ENCODE results near the gene LRRC3C.

LRRC3C gene

DNA sequence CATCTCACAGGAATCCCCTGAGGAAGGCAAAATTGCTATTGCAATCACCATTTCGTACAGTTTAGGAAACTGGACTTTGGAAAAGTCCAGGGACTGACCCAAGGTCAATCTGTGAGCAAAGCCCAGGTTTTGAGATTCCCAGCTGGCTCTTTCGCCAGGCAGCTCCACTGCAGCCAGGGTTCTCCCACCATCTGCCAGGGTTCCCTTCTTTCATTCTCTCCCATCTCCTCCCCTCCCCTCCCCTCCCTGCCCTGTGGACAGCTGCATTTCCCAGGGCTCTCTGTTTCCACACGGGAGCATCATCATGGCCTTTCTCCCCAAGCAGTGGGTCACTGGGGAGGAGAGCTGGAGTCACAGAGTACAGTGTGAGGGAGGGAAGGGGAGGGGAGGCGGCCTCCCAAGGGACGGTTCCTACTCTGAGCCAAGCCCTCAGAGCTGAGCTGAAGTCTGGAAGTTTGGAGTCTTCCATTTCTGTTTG, 23.4 kb downstream of the LRRC3C start:
- DNase-seq = no peak

- no peak for DNase-seq
These were observed 24.6 kb downstream of the LRRC3C start for GRCh38 chr17:39951924-39952679.

DNA sequence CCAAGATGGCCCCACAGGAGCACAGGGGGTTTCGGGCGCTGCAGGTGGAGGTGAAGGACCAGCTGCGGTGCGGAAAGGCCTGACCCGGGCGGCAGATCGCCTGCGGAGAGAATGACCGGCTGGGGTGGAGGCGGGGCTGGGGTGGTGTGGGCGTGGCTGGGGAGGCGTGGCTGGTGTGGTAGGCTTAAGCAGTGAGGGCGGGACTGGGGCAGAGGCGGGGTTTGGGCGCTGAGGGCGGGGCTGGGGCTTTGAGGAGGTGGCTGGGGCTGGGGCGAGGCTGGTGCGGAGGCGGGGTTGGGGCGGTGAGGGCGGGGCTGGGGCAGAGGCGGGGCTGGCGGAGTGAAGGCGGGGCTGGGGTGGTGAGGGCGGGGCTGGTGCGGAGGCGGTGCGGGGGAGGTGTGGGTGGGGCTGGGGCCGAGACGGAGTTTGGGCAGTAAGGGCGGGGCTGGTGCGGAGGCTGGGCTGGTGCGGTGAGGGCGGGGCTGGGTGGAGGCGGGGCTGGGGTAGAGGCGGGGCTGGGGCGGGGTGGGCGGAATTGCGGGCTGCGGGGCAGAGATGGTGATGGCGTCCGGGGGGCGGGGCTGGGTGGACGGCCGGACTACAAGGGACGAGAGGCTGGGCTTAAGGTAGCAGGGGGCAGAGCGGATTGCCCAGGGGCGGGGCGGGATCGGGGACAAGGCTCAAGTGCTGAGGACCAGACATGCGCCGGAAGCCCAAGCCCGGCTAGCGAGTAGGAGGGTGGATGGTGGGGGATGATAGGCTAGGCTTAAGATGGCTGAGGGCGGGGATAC, 25.3 kb downstream of the LRRC3C start:
- peak; percentile 89 to 99 (median 92) for DNase-seq

DNA sequence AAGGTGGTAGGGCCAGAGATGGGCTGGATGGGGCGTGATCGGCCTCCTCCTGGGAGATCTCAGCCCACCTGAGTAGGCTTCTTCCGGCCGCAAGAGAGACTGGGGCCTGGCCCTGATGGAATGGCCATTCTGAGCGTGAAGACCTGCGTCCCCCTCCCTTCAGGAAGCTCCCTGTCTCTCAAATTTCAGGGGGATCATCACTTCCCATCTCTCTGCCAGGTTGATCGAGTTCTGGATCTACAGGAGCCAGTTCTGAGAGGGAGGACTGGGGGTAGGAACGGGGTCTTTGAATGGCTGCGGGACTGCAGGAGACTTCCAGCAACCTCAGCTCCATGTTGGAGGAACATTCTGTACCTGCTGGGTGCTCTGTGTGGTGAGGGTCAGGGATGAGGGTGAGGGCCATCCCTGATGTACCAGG, 25.9 kb downstream of the LRRC3C start:
- DNase-seq = no peak

GRCh38 chr17:39954876-39955275, 27.3 kb downstream of the LRRC3C start:
- no peak for DNase-seq

DNA sequence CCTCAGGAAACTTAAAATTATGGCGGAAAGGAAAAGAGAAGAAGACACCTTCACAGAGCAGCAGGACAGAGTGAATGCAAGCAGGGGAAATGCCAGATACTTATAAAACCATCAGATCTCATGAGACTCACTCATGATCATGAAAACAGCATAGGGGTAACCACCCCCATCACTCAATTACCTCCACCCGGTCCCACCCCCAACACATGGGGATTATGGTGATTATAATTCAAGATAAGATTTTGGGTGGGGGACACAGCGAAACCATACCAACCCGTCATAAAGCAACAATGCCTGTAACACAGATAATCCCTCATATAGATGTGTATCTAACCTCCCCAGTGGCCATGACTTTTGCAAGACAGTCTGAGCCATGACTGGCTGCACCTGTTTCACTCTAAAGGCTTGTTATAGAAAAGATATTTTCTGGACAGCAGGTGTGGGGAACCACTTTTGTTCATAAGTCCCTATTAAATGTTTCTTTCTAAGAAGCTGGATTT, 28.2 kb downstream of the LRRC3C start:
- DNase-seq = no peak

- DNase-seq = no peak
These were observed 33.1 kb downstream of the LRRC3C start for GRCh38 chr17:39960524-39961041.

DNA sequence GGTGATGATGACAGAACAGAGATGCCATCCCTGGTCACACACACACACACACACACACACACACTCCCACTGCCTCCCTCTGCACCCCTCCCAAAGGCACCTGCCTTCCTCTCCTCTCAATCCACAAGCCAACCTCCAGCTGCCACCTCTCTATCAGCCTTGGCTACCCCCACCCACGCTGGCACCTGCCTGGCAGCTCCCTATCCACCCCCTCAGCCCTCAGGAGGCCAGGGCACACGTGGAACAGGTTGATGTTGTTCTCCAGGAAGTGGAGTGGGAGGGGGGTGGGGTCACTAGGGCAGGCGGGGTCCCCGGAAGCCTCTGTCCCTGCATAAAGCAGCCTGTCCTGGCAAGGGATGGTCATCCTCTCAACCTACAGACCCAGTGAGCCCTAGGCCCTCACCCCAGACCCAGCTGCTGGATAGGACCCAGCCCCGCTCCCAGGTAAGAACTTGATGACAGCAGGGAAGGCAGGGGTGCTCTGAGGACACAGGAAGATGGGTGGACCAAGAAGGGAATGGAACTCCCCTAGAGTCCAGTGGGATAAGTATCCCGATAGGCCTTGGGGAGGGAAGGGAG, 35.2 kb downstream of the LRRC3C start, which contains the start of gene GSDMA:
GSDMA (plus strand) TSS at position 363 of the 579 bp plus-strand sequence. CDS start 2,684 bp downstream, outside the sequence.
- no peak for DNase-seq

DNA sequence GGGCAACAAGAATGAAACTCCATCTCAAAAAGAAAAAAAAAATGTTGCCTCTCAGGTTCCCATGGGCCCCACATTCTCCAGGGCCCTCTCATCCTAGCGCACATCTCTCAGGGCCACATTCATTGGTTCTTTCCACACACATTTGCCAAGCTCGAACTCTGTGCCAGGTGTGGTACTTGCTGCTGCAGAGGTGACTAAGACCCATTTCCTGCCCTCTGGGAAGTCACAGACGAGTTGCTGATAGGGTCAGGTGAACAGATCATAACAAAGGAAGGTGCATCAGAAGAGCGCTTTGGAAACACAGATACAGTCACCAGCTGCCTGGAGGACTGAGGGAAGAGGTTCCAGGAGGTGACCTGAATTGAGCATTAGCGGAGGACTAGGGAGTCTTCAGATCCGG, 36.3 kb downstream of the LRRC3C start:
- peak in 2 of 4 experiments; percentile 37 to 42 for DNase-seq

DNA sequence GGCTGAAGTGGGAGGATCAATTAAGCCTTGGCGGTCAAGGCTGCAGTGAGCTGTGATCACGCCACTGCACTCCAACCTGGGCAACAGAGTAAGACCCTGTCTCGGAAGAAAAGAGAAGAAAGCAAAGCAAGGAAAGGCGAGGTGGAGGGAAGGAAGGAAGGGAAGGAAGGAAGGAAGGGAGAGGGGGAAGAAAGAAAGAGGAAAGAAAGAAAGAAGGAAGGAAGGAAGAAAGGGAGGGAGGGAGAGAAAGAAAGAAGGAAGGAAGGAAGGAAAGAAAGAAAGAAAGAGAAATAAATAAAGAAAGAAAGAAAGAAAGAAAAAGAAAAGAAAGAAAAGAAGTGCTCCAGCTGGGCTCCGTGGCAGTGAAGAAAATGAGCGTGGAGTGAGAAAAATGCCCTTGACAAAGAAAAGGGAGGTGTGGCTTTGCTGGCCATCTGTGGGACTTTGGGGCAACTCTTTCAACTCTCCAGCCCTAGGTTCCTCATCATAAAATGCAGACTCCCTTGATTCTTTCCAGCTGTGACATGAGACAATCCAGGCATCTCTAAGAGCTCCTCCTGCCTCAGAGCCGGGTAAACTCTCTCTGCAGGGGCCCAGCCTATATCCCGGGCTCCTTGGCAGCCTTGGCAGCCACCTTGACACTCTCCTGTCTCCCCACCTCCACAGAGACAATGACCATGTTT, 37.6 kb downstream of the LRRC3C start:
- no peak for DNase-seq

DNA sequence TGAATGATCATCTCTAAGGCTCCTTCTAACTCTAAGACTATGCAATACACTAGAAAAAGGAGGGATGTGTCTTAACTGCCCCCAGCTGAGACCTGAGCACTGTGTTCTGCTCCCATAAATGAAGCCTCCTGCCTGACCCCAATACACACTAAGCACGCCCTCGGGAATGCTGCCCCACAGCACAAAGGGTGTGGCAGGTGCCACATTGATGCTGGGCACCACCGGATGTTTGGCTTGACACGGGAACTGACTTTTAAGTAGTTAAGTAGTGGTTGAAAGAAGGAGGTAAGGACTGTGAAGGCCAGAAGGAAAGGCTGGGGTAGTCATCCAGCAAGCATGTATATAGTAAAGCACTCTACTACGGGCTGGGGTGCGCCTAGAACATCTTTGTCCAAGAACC, 39.2 kb downstream of the LRRC3C start:
- DNase-seq = no peak

DNA sequence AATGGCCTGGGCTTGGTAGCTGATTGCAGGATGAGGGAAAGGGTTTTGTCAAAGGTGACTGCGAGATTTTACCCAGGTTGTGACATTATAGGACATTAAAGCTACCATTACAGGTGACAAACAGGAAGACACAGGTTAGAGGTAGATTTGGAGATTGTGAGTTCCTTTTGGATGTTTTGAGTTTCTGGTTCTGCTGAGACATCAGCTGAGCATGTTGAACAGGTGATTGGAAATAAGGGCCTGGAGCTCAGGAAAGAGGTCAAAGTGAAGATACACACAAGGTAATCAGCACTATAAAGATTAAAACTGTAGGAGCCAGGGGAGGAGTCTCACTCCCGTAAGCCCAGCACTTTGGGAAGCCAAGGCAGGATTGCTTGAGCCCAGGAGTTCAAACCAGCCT, 41.2 kb downstream of the LRRC3C start:
- DNase-seq = no peak

DNA sequence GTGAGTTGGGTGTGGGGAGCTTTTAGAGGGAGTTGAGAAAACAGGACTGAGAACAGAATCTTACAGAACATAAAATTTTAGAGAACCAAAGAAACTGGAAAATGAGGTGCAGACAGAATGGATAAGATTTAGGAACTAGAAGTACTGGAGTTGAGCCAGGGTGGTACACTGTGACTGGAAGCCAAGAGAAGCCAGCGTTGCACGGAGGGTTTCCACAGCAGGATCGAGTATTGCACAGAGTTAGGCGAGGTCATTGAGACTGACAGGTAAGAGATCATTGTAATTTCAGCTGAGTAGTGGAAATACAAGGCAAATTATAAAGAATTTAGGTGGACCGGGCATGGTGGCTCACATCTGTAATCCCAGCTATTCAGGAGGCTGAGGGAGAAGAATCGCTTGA, 41.8 kb downstream of the LRRC3C start:
- DNase-seq = no peak

GRCh38 chr17:39970157-39970692, 42.7 kb downstream of the LRRC3C start:
- no peak for DNase-seq

DNA sequence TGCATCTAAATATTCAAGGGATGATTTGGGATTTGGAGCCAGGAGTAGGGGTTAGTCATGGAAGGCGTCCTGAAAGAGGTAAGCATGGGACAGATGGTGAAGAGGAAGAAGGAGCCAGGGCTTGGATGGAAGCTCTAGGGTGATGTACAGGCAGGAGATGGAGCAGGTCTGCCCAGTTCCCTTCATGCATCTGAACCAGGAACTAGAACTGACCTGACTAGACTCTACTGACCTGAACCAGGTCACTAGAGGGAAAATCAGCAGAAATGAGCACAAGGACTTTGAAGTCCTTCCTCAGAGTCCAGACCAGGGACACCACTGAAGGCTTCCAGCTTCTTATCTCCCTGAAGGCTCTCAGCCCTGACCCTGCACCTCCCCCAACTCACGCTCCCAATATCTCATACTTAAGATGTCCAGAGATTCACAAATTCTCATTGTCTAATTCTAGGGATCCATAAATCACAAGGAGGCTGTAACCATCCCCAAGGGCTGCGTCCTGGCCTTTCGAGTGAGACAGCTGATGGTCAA, 43.6 kb downstream of the LRRC3C start:
- DNase-seq = no peak

DNA sequence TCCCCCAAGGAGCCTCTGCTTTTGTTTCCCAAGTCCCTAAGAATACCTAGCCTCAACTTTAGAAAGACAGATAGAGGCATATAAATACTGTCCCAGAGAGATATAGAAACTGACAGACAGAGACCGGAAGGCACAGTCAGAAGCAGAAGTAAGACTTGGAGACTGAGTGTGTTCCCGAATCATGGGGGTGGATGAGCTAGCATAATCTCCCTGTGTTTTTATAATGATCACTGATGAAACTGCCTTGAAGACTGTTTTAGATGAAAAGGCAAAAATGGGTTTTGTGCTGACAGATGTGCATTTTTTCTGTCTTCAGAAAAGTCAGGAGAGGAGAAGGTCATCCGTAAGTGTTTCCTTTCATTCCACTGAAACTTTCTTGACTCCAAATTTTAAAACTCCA, 44.7 kb downstream of the LRRC3C start:
- no peak for DNase-seq

- no peak for DNase-seq
These were observed 46.0 kb downstream of the LRRC3C start for GRCh38 chr17:39973496-39973895.

DNA sequence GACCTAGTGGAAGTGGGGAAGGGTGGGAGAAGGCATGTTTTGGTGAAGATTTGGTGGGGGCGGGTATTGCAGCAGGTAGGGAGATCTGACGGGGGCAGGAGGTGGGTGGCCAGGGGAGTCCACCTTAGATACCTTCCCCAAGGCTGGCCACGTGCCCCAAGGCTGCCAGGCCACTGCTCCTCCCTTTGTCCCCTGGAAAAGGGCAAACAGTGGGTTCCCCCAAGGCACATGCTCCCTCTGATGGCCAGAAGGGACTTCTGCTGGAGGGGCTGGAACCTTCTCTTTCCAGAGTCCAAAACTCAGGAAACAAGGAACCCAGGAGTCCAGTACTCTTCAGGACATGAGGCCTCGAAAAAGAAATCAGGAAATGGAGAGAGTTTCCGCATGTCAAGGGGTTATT, 46.9 kb downstream of the LRRC3C start:
- no peak for DNase-seq

DNA sequence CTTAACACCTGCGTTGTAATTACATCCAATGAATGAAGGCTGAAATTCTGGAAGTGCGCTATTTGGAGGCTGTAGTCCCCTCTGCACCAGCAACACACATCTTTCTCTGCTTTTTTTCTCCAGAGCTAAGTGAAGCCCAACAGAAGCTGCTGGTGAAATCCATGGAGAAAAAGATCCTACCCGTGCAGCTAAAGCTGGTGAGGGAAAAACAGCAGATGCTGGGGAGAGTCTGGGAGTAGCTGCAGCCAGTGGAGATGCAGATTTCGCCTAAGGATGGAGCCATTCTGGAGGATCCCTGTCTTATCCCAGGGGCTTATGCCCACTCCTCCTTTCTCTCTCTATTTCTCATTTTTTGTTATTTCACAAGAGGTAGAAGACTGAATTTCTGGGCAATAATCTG, 48.3 kb downstream of the LRRC3C start:
- DNase-seq = no peak

DNA sequence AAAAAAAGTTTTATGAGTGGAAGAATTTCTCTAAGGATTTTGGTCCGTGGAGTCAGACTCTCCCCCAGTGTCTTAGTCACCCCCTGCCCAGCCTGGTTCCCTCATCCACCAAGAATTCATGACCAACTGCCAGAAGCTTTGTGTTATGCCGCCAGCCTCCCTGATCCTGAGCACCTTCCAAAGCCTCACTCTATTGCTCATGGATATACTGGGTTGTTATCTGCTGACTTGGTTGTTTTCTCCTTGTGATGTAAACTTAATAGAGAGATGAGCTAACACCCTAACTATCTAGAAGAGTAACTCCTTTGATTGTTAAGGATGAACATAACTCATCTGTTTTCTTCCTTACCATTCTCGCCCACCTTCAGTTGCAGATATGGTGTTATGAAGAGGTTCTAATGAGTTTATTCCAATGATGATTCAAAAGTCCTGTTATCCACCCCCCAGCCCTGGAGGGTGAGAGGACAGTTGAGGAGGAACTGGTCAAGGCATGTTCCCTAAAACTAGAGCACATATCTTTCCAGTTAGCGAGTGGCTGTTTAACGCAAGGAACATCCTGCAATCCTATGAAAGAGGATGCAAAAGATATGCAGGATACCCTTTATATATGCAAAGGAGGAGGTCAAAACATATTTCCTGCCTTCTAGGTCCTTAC, 51.6 kb downstream of the LRRC3C start:
- no peak for DNase-seq

- no peak for DNase-seq
These were observed 52.4 kb downstream of the LRRC3C start for GRCh38 chr17:39979893-39980350.
